Measurements from ENCODE around the gene XIRP1. TPM values are rescaled to one million over a fixed set of nuclear protein-coding genes. Genes with fewer than 3 reads are reported as not detected.
"Not testable (repeated sequence)": the region's sequence is repeated elsewhere in the genome, so short reads cannot be mapped to it uniquely, and the experiment has no call there.

The XIRP1 gene
- total RNA-seq, 1 donor from 2014 or later = 0.21 TPM

GRCh38 chr3:39230453-39230852 is 38.1 kb upstream of the XIRP1 start:
- no peak for DNase-seq (ENCODE audit: low spot score)
- Mint-ChIP-seq H3K4me3 (ENCODE audit: unreplicated experiment) (no peak overlapping the region), H3K4me1 (ENCODE audit: unreplicated experiment) (peaks cover 7% of the 10 kb centered on the region), H3K27ac (ENCODE audit: unreplicated experiment) (no peak overlapping the region), H3K36me3 (ENCODE audit: low read depth, unreplicated experiment) (no peaks in the 10 kb centered on the region), H3K9me3 (ENCODE audit: unreplicated experiment) (no peaks in the 10 kb centered on the region), H3K27me3 (ENCODE audit: unreplicated experiment) (peaks cover 4% of the 10 kb centered on the region)
- no peak for TF ChIP-seq CTCF (IDR thresholded peaks at IDR 0.05; ENCODE audit: unreplicated experiment)

- peaks cover 5% of the 10 kb centered on the region for H3K27me3 Mint-ChIP-seq (ENCODE audit: unreplicated experiment)
- H3K36me3 Mint-ChIP-seq (ENCODE audit: low read depth, unreplicated experiment) = no peaks in the 10 kb centered on the region
- H3K9me3 Mint-ChIP-seq (ENCODE audit: unreplicated experiment) = no peaks in the 10 kb centered on the region
- no peak for TF ChIP-seq CTCF (IDR thresholded peaks at IDR 0.05; ENCODE audit: unreplicated experiment)
- DNase-seq (ENCODE audit: low spot score) = no peak
- peaks cover 3% of the 10 kb centered on the region for H3K4me1 Mint-ChIP-seq (ENCODE audit: unreplicated experiment)
- no peak overlapping the region for H3K27ac Mint-ChIP-seq (ENCODE audit: unreplicated experiment)
- H3K4me3 Mint-ChIP-seq (ENCODE audit: unreplicated experiment) = no peak overlapping the region
These were observed 36.1 kb upstream of the XIRP1 start for GRCh38 chr3:39228496-39228895.

- H3K4me3 Mint-ChIP-seq (ENCODE audit: unreplicated experiment); H3K36me3 Mint-ChIP-seq (ENCODE audit: low read depth, unreplicated experiment); H3K4me1 Mint-ChIP-seq (ENCODE audit: unreplicated experiment): not testable (repeated sequence)
These were observed 35.2 kb upstream of the XIRP1 start for GRCh38 chr3:39227596-39227995.

GRCh38 chr3:39226106-39226741 is 33.8 kb upstream of the XIRP1 start:
- DNase-seq (ENCODE audit: low spot score) = no peak
- no peak overlapping the region for H3K4me3 Mint-ChIP-seq (ENCODE audit: unreplicated experiment)
- no peaks in the 10 kb centered on the region for H3K36me3 Mint-ChIP-seq (ENCODE audit: low read depth, unreplicated experiment)
- peaks cover under 1% of the 10 kb centered on the region for H3K4me1 Mint-ChIP-seq (ENCODE audit: unreplicated experiment)
- H3K27ac Mint-ChIP-seq (ENCODE audit: unreplicated experiment) = no peak overlapping the region
- TF ChIP-seq CTCF (IDR thresholded peaks at IDR 0.05; ENCODE audit: unreplicated experiment) = no peak
- H3K9me3 Mint-ChIP-seq (ENCODE audit: unreplicated experiment) = no peaks in the 10 kb centered on the region
- peaks cover 5% of the 10 kb centered on the region for H3K27me3 Mint-ChIP-seq (ENCODE audit: unreplicated experiment)

More at GRCh38 chr3:39227596-39227995, 35.2 kb upstream of the XIRP1 start:
- not testable (repeated sequence) for H3K27ac Mint-ChIP-seq (ENCODE audit: unreplicated experiment); DNase-seq (ENCODE audit: low spot score); H3K9me3 Mint-ChIP-seq (ENCODE audit: unreplicated experiment); H3K27me3 Mint-ChIP-seq (ENCODE audit: unreplicated experiment)

GRCh38 chr3:39224288-39224687 is 31.9 kb upstream of the XIRP1 start:
- no peaks in the 10 kb centered on the region for H3K9me3 Mint-ChIP-seq (ENCODE audit: unreplicated experiment)
- no peak overlapping the region for H3K27ac Mint-ChIP-seq (ENCODE audit: unreplicated experiment)
- peaks cover 11% of the 10 kb centered on the region for H3K4me1 Mint-ChIP-seq (ENCODE audit: unreplicated experiment)
- no peaks in the 10 kb centered on the region for H3K36me3 Mint-ChIP-seq (ENCODE audit: low read depth, unreplicated experiment)
- no peak overlapping the region for H3K4me3 Mint-ChIP-seq (ENCODE audit: unreplicated experiment)
- DNase-seq (ENCODE audit: low spot score) = no peak
- peaks cover 5% of the 10 kb centered on the region for H3K27me3 Mint-ChIP-seq (ENCODE audit: unreplicated experiment)
- no peak for TF ChIP-seq CTCF (IDR thresholded peaks at IDR 0.05; ENCODE audit: unreplicated experiment)
